Cardiac muscle cell (in vitro differentiated cells and primary cell): Measurements from ENCODE around the gene CDH23. TPM values are rescaled to one million over a fixed set of nuclear protein-coding genes. Genes with fewer than 3 reads are reported as not detected.

Experiments used
- DNase-seq, 2 donors: peaks; one replicate each; pipeline versions ENCODE4 v3.0.0 to v3.0.0-alpha.2; 2010 to 2017; ENCODE audit warnings: low read depth in 1 of 2, low spot score in 1 of 2
- H3K27ac ChIP-seq: fragments of 200-600 bp; sonication (generic); 2 replicates; pipeline ENCODE4 v1.5.1; 2016
- H3K27me3 ChIP-seq: fragments of 200-600 bp; sonication (generic); 2 replicates; pipeline ENCODE4 v1.6.0; 2016; ENCODE audit warnings: control low read depth
- H3K36me3 ChIP-seq: fragments of 200-600 bp; sonication (generic); 2 replicates; pipeline ENCODE4 v1.5.1; 2016; ENCODE audit warnings: control low read depth
- H3K4me1 ChIP-seq: fragments of 200-600 bp; sonication (generic); 2 replicates; pipeline ENCODE4 v1.8.1; 2017; ENCODE audit warnings: low read depth, mild to moderate bottlenecking, mixed run types
- H3K4me3 ChIP-seq: fragments of 200-600 bp; sonication (generic); 2 replicates; pipeline ENCODE4 v1.5.1; 2016; ENCODE audit warnings: mild to moderate bottlenecking
- H3K9me3 ChIP-seq: fragments of 200-600 bp; sonication (generic); 2 replicates; pipeline ENCODE4 v1.5.1; 2017; ENCODE audit warnings: low read depth, mild to moderate bottlenecking, control low read depth
- polyA plus RNA-seq: library from polyadenylated mRNA; unstranded; fragments of >200 nt; fragmentation: Nextera tagmentation; extraction: Ambion mirVana; gene quantifications from 2 replicates; pipeline ENCODE4 v1.2.1, GENCODE V29; 2016
- total RNA-seq: library from RNA; depleted of rRNA; stranded (reverse); fragments of >200 nt; gene quantifications from 2 replicates; pipeline ENCODE4 v1.2.3, GENCODE V29; 2016
- TF ChIP-seq, protein P1 (sequence below): IDR thresholded peaks from 2 replicates; pipeline ENCODE4 v1.5.1; 2012; ENCODE audit warnings: low read depth, mild to moderate bottlenecking, low read length

CDH23 gene
- total and polyA plus RNA-seq, 2 experiments from 2014 or later = 0.05 to 0.51 TPM

DNA sequence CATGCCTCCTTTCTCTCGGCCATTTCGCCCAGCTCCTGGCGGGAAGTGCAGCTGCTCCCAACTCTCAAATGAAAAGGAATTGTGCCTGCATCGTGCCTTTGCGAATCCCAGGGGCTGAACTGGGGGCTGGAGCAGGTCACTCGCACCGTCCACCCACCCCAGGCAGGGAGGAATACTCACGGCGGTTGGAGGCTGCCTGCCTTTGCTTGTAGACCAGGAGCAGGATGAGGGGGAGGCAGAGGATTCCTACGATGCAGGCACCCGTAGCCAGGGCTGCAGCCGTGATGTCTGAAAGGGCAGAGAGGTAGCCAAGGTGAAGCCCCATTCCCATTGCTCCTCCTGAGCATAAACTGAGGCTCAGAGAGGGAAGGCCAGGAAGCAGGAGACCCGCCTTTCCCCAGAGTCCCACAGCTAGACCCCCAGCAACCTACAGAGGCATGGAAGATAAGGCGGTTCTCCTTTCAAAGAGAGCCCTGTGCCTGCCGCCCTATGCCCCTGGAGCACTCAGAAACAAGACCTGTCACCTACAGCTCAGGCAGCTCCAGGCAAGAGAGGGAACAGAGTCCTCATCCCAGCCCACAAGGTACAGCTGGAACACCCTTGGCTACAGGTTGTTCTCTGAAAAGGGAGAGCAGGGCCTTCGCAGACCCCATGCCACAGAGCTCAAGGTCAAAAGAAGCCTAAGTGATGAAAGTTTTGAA lies 358.6 kb downstream of the CDH23 start:
- TF ChIP-seq, protein P1, sequence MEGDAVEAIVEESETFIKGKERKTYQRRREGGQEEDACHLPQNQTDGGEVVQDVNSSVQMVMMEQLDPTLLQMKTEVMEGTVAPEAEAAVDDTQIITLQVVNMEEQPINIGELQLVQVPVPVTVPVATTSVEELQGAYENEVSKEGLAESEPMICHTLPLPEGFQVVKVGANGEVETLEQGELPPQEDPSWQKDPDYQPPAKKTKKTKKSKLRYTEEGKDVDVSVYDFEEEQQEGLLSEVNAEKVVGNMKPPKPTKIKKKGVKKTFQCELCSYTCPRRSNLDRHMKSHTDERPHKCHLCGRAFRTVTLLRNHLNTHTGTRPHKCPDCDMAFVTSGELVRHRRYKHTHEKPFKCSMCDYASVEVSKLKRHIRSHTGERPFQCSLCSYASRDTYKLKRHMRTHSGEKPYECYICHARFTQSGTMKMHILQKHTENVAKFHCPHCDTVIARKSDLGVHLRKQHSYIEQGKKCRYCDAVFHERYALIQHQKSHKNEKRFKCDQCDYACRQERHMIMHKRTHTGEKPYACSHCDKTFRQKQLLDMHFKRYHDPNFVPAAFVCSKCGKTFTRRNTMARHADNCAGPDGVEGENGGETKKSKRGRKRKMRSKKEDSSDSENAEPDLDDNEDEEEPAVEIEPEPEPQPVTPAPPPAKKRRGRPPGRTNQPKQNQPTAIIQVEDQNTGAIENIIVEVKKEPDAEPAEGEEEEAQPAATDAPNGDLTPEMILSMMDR = no peak
- no peaks in the 10 kb centered on the region for H3K36me3 ChIP-seq
- no peaks in the 10 kb centered on the region for H3K27me3 ChIP-seq
- H3K9me3 ChIP-seq = no peaks in the 10 kb centered on the region
- H3K27ac ChIP-seq = no peak overlapping the region
- H3K4me1 ChIP-seq = peaks cover 5% of the 10 kb centered on the region
- no peak overlapping the region for H3K4me3 ChIP-seq
- no peak for DNase-seq

DNA sequence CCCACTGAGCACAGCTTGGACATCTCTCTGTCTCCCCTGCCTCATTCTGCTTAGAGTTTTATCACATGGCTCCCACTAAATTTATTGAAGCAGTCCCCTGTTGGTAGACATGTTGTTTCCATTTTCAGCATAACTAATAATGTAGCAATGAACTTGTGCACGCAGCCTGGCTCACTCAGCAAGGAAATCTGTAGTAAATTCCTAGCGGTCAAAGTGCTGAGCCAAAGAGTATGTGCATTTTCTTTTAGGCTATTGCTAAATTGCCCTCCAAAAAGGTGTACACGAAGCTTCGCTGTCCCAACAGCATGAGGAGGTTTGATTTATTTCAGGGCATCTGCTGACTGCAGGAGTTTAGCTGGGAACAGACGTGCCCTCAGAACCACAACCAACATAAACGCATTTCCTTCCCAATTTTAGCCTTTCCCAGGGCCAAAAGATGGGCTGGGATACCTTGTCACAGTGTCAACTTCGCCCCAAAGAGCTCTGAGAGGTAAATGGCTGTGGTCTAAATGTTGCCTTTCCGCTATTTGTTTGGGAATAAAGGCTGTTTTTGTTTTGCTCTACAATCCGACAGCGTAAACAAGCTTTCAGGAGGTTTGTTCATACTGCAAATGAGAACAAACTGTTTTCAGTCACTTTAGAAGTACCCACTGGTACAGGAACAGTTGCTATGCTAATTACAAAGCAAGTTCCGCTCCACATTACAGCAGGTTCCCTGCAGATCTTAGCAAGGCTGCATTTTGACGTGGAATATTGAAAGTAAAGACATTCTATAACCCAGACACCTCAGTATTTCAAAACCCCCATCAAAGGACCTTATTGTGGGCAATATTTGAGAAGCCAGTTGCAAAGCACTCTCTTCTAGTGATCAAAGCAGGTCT lies 359.8 kb downstream of the CDH23 start:
- TF ChIP-seq, protein P1 = no peak
- Histone ChIP-seq H3K4me1 (peaks cover 5% of the 10 kb centered on the region), H3K36me3 (no peaks in the 10 kb centered on the region), H3K4me3 (no peak overlapping the region), H3K9me3 (no peaks in the 10 kb centered on the region), H3K27ac (no peak overlapping the region), H3K27me3 (no peaks in the 10 kb centered on the region)
- no peak for DNase-seq

DNA sequence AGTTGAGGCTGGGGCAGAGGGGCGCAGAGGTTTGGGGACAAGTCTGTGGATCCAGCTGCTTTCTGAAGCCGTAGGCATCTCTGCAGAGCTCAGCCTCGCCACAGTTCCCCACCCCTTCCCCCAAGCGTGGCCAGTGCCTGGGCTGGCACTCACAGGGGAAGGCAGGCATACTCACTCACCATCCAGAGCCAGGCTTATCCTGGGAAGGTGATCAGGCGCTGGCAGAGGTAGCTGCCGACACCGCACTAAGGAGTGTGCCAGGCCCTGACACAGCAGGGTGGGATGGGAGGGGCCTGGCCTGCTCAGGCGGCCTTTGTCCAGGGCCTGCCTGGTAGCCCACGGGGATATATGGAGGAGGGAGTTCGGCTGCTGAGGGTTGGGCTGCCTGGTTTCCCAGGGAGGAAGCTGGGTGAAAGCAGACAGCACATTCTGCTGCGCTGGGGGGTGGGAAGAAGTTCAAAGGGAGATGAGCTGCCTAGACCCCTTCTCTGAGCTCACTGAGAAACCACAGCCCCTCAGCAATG lies 360.7 kb downstream of the CDH23 start:
- no peak overlapping the region for H3K4me3 ChIP-seq
- no peaks in the 10 kb centered on the region for H3K36me3 ChIP-seq
- peaks cover 5% of the 10 kb centered on the region for H3K4me1 ChIP-seq
- H3K9me3 ChIP-seq = no peaks in the 10 kb centered on the region
- H3K27me3 ChIP-seq = no peaks in the 10 kb centered on the region
- H3K27ac ChIP-seq = no peak overlapping the region
- DNase-seq = no peak
- TF ChIP-seq, protein P1 = no peak

DNA sequence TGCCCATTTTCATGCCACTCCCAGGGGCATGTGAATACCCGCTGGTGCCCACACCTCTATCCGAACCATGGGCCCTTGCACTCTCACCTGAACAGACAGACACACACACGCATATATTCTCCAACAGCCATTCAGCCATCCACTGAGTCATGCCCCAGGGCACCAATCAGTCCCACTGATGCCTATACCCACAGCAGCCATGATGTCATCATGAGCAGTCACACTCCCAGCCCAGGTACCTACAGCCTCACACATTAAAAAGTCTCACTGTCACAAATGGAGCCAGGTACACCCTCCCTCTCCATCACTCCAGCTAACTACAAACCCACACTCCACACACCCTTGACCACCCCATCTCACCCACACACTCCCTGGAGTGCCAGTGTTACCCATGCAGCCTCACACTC lies 364.4 kb downstream of the CDH23 start:
- H3K4me1 ChIP-seq = no peaks in the 10 kb centered on the region
- no peaks in the 10 kb centered on the region for H3K36me3 ChIP-seq
- H3K9me3 ChIP-seq = no peaks in the 10 kb centered on the region
- no peak overlapping the region for H3K4me3 ChIP-seq
- H3K27me3 ChIP-seq = no peaks in the 10 kb centered on the region
- TF ChIP-seq, protein P1 = no peak
- H3K27ac ChIP-seq = no peak overlapping the region
- no peak for DNase-seq

DNA sequence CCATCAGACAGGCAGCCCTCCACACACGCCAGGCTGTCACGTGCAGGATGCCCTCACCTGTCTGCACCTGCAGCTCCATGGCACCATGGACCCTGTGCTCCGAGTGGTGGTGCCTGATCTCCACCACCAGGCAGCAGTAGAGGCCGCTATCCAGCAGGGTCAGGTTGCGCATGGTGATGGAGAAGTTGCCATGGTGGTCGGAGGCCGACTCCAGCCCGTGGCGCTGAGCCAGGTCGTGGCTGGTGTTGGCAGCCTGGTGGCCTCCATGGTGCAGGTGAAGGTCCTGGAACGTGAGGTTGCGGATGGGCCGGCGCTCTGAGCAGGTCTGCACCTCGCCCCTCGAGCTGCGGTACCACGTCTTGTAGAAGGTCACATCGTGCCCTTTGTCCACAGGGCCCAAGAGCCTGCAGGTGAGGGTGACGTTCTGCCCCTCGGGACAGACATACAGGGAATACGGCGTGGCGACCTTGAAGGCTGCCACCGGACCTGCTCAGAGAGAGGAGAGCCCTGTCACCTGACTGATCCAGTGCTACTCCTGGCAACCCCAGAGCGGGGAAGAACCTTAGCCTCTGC lies 364.9 kb downstream of the CDH23 start:
- H3K27ac ChIP-seq = no peak overlapping the region
- TF ChIP-seq, protein P1 = no peak
- no peaks in the 10 kb centered on the region for H3K4me1 ChIP-seq
- H3K4me3 ChIP-seq = no peak overlapping the region
- H3K36me3 ChIP-seq = no peaks in the 10 kb centered on the region
- H3K9me3 ChIP-seq = no peaks in the 10 kb centered on the region
- no peaks in the 10 kb centered on the region for H3K27me3 ChIP-seq
- no peak for DNase-seq
